ENCODE measurements around the gene SCARB2. TPM values are rescaled to one million over a fixed set of nuclear protein-coding genes. Genes with fewer than 3 reads are reported as not detected.

SCARB2 gene
- total RNA-seq, 1 donor: 200 TPM

DNA sequence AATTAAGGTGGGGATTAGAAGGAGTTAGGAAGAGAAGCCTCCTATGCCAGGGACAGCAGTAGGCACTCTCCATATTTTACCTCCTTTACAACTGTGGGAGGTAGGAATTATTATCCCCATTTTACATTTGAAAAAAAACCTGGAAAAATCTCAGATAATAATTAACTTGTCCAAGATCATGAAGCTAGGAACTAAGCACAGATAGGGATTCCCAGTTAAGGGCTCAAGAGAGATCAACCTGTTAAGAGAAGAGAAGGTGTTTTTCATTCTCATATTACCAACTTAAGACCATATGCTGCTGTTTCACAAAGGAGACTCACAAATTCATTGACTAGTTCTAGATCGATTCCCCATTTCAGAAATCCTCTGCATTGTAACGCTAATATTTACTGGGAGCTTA is 21.8 kb upstream of the SCARB2 start:
- Histone ChIP-seq H3K4me1 (ENCODE audit: insufficient read depth, low read length) (no peaks in the 10 kb centered on the region), H3K27ac (ENCODE audit: low read depth, low read length) (no peak overlapping the region), H3K36me3 (ENCODE audit: insufficient read depth, low read length) (no peaks in the 10 kb centered on the region), H3K9me3 (ENCODE audit: low read depth, low read length) (no peaks in the 10 kb centered on the region), H3K79me2 (ENCODE audit: insufficient read depth, low read length) (no peaks in the 10 kb centered on the region), H2AFZ (ENCODE audit: low read length) (no peak overlapping the region), H3K27me3 (ENCODE audit: insufficient read depth, low read length) (peaks cover 2% of the 10 kb centered on the region), H4K20me1 (ENCODE audit: insufficient read depth, low read length) (no peaks in the 10 kb centered on the region), H3K4me2 (ENCODE audit: insufficient read depth, low read length) (no peak overlapping the region), H3K4me3 (ENCODE audit: insufficient read depth, low read length) (no peak overlapping the region)
- TF ChIP-seq, protein P1, sequence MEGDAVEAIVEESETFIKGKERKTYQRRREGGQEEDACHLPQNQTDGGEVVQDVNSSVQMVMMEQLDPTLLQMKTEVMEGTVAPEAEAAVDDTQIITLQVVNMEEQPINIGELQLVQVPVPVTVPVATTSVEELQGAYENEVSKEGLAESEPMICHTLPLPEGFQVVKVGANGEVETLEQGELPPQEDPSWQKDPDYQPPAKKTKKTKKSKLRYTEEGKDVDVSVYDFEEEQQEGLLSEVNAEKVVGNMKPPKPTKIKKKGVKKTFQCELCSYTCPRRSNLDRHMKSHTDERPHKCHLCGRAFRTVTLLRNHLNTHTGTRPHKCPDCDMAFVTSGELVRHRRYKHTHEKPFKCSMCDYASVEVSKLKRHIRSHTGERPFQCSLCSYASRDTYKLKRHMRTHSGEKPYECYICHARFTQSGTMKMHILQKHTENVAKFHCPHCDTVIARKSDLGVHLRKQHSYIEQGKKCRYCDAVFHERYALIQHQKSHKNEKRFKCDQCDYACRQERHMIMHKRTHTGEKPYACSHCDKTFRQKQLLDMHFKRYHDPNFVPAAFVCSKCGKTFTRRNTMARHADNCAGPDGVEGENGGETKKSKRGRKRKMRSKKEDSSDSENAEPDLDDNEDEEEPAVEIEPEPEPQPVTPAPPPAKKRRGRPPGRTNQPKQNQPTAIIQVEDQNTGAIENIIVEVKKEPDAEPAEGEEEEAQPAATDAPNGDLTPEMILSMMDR (IDR thresholded peaks at IDR 0.05; ENCODE audit: extremely low read depth, low read depth, low read length): no peak
- DNase-seq (ENCODE audit: insufficient read length, low spot score, missing footprints): no peak

DNA sequence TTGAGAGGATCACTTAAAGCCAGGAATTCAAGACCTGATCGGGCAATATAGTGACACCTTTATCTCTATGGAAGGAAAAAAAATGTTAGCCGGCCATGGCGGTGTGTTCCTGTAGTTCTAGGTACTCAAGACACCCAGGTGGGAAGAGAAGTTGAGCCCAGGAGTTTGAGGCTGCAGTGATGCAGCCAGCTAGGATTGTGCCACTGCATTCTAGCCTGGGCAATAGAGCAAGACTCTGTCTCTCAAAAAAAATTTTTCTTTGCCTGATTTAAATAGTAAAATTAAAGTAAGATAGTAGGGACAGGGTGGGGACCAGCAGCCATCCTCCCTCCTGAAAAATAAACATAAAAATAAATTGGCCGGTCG is 21.0 kb upstream of the SCARB2 start:
- Histone ChIP-seq H3K27ac (ENCODE audit: low read depth, low read length) (no peak overlapping the region), H3K4me3 (ENCODE audit: insufficient read depth, low read length) (no peak overlapping the region), H3K9me3 (ENCODE audit: low read depth, low read length) (no peaks in the 10 kb centered on the region), H2AFZ (ENCODE audit: low read length) (no peak overlapping the region), H3K36me3 (ENCODE audit: insufficient read depth, low read length) (no peaks in the 10 kb centered on the region), H4K20me1 (ENCODE audit: insufficient read depth, low read length) (no peaks in the 10 kb centered on the region), H3K27me3 (ENCODE audit: insufficient read depth, low read length) (peaks cover 2% of the 10 kb centered on the region), H3K4me1 (ENCODE audit: insufficient read depth, low read length) (no peaks in the 10 kb centered on the region), H3K79me2 (ENCODE audit: insufficient read depth, low read length) (no peaks in the 10 kb centered on the region), H3K4me2 (ENCODE audit: insufficient read depth, low read length) (no peak overlapping the region)
- no peak for DNase-seq (ENCODE audit: insufficient read length, low spot score, missing footprints)
- TF ChIP-seq, protein P1 (IDR thresholded peaks at IDR 0.05; ENCODE audit: extremely low read depth, low read depth, low read length): no peak

DNA sequence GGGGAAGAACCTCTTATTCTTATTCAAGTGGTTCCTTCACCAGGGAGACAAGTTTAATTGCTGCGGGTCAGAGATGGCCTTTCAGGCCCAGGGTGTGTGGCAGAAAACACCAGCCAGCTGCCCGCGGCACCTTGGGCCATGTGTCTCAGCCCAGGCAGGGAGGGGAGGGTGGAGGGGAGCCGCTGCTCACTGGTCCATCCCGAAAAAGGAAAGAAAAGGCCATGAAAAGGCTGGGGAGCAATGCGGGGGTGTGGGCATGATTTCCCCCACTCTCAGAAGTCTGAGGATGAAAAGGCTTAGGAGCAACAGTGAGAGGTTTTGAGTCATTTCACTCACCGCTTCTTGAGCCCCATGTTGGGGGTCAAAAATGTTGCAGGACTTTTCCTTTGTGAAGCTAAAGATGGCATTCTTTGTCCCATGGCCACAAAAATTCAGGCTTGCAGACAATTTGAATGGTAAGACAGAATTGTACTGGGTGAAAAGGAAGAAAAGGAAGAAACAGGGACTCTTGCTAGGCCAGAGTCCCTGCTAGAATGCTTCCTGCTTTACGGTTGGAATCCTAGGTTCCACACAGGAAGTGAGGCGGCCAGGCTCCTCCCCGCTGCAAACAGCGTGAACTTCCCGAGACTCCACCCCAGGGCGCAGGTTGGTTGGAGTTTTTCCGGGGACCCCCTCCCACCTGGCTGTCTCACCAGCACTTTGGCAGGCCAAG is 20.5 kb upstream of the SCARB2 start:
- no peak overlapping the region for H3K4me2 ChIP-seq (ENCODE audit: insufficient read depth, low read length)
- DNase-seq (ENCODE audit: insufficient read length, low spot score, missing footprints): no peak
- peaks cover 3% of the 10 kb centered on the region for H3K27me3 ChIP-seq (ENCODE audit: insufficient read depth, low read length)
- no peak overlapping the region for H3K4me3 ChIP-seq (ENCODE audit: insufficient read depth, low read length)
- no peak overlapping the region for H3K27ac ChIP-seq (ENCODE audit: low read depth, low read length)
- H4K20me1 ChIP-seq (ENCODE audit: insufficient read depth, low read length): no peaks in the 10 kb centered on the region
- no peaks in the 10 kb centered on the region for H3K9me3 ChIP-seq (ENCODE audit: low read depth, low read length)
- no peaks in the 10 kb centered on the region for H3K79me2 ChIP-seq (ENCODE audit: insufficient read depth, low read length)
- no peaks in the 10 kb centered on the region for H3K36me3 ChIP-seq (ENCODE audit: insufficient read depth, low read length)
- no peak overlapping the region for H2AFZ ChIP-seq (ENCODE audit: low read length)
- H3K4me1 ChIP-seq (ENCODE audit: insufficient read depth, low read length): no peaks in the 10 kb centered on the region
- TF ChIP-seq, protein P1 (IDR thresholded peaks at IDR 0.05; ENCODE audit: extremely low read depth, low read depth, low read length): no peak

DNA sequence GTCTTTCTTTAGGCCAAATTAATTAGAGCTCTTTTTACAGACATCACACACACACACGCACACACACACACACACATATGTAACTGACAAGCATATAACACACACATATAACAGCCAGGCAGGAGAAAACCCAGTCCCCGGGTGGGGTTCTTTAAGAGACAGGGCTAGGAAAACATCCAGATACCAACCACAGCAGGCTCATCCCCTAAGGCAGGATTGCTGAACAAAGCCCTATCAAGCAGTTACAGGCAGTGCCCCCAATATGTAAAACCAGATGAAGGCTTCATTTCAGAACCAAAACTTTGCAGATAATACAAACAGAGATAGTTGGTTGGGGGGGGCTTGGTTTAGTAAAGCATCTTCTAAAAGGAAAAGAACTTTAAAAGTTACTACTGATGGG is 19.9 kb upstream of the SCARB2 start:
- TF ChIP-seq, protein P1 (IDR thresholded peaks at IDR 0.05; ENCODE audit: extremely low read depth, low read depth, low read length): no peak
- H2AFZ ChIP-seq (ENCODE audit: low read length): no peak overlapping the region

More for the DNA sequence above, 19.9 kb upstream of the SCARB2 start:
- DNase-seq (ENCODE audit: insufficient read length, low spot score, missing footprints): no peak
- Histone ChIP-seq H4K20me1 (ENCODE audit: insufficient read depth, low read length) (no peaks in the 10 kb centered on the region), H3K4me1 (ENCODE audit: insufficient read depth, low read length) (no peaks in the 10 kb centered on the region), H3K36me3 (ENCODE audit: insufficient read depth, low read length) (no peaks in the 10 kb centered on the region), H3K4me2 (ENCODE audit: insufficient read depth, low read length) (no peak overlapping the region), H3K9me3 (ENCODE audit: low read depth, low read length) (no peaks in the 10 kb centered on the region), H3K4me3 (ENCODE audit: insufficient read depth, low read length) (no peak overlapping the region), H3K79me2 (ENCODE audit: insufficient read depth, low read length) (no peaks in the 10 kb centered on the region), H3K27me3 (ENCODE audit: insufficient read depth, low read length) (peaks cover 4% of the 10 kb centered on the region), H3K27ac (ENCODE audit: low read depth, low read length) (no peak overlapping the region)

Data from osteoblast (primary cell).